ENCODE data around the gene DPF3.

- TF ChIP-seq CTCF (IDR thresholded peaks at IDR 0.05), result no peak
- TF ChIP-seq POLR2A (IDR thresholded peaks at IDR 0.05), result no peak
Observed at GRCh38 chr14:72883961-72884360, 9.9 kb downstream of the DPF3 start.

Measured in heart left ventricle (tissue), 13 donors.